GM23338 (cell line): ENCODE data around the gene DSCAML1. TPM values are rescaled to one million over a fixed set of nuclear protein-coding genes. Genes with fewer than 3 reads are reported as not detected.

ENCODE experiments used
- ATAC-seq: fragments of 200-7000 bp; cut with Tn5 transposase; 3 replicates; pipeline ENCODE4 v1.9.1; 2020
- DNase-seq: peaks from one replicate; pipeline ENCODE4 v3.0.0-alpha.2; 2015; ENCODE audit warnings: low spot score
- H2AFZ ChIP-seq: fragments of 200-600 bp; sonication (generic); 2 replicates; pipeline ENCODE4 v1.8.0; 2016; ENCODE audit warnings: antibody characterized with exemption, mild to moderate bottlenecking, moderate library complexity
- H3F3A ChIP-seq: fragments of 200-600 bp; sonication (generic); replicated peaks from 2 replicates; pipeline ENCODE4 v1.8.0; 2017; ENCODE audit warnings: antibody characterized with exemption, mixed run types, low read depth
- H3K27ac ChIP-seq: fragments of 200-600 bp; sonication (generic); 2 replicates; pipeline ENCODE4 v1.6.1; 2016; ENCODE audit warnings: low read depth
- H3K27me3 ChIP-seq: fragments of 200-600 bp; sonication (generic); 2 replicates; pipeline ENCODE4 v1.8.0; 2016; ENCODE audit warnings: mild to moderate bottlenecking, mixed run types, moderate library complexity; ENCODE audit not compliant: insufficient read depth
- H3K36me3 ChIP-seq: fragments of 200-600 bp; sonication (generic); 2 replicates; pipeline ENCODE4 v1.8.0; 2016; ENCODE audit warnings: mild to moderate bottlenecking; ENCODE audit not compliant: insufficient read depth
- H3K4me1 ChIP-seq: fragments of 200-600 bp; sonication (generic); 2 replicates; pipeline ENCODE4 v1.8.0; 2016; ENCODE audit warnings: mild to moderate bottlenecking, moderate library complexity; ENCODE audit not compliant: insufficient read depth
- H3K4me2 ChIP-seq: fragments of 200-600 bp; sonication (generic); 2 replicates; pipeline ENCODE4 v1.7.1; 2017; ENCODE audit warnings: mixed run types
- H3K4me3 ChIP-seq: fragments of 200-600 bp; sonication (generic); 2 replicates; pipeline ENCODE4 v1.6.1; 2016; ENCODE audit warnings: mixed run types
- H3K79me2 ChIP-seq: fragments of 200-600 bp; sonication (generic); replicated peaks from 2 replicates; pipeline ENCODE4 v1.8.0; 2017; ENCODE audit warnings: mild to moderate bottlenecking; ENCODE audit not compliant: insufficient read depth
- H3K9me2 ChIP-seq: fragments of 200-600 bp; sonication (generic); 2 replicates; pipeline ENCODE4 v1.8.0; 2017; ENCODE audit not compliant: insufficient read depth
- H4K20me1 ChIP-seq: fragments of 200-600 bp; sonication (generic); replicated peaks from 2 replicates; pipeline ENCODE4 v1.8.0; 2017; ENCODE audit warnings: mild to moderate bottlenecking; ENCODE audit not compliant: insufficient read depth
- H3K27ac Mint-ChIP-seq: 2 replicates; pipeline ENCODE4 v1.8.0; 2020; ENCODE audit warnings: inconsistent platforms, mild to moderate bottlenecking, moderate library complexity, mixed read lengths
- H3K27me3 Mint-ChIP-seq: 3 replicates; pipeline ENCODE4 v1.8.0; 2022; ENCODE audit warnings: low read depth, mild to moderate bottlenecking, moderate library complexity, mixed read lengths, inconsistent platforms; ENCODE audit not compliant: insufficient read depth, poor library complexity
- H3K36me3 Mint-ChIP-seq: 3 replicates; pipeline ENCODE4 v1.8.0; 2021; ENCODE audit warnings: low read depth, mild to moderate bottlenecking, inconsistent platforms, moderate library complexity, mixed read lengths
- H3K4me1 Mint-ChIP-seq: 3 replicates; pipeline ENCODE4 v1.8.0; 2020; ENCODE audit warnings: mild to moderate bottlenecking, inconsistent platforms, mixed read lengths
- H3K4me3 Mint-ChIP-seq: 3 replicates; pipeline ENCODE4 v1.8.0; 2021; ENCODE audit warnings: moderate library complexity, mild to moderate bottlenecking, inconsistent platforms, mixed read lengths
- H3K9me3 Mint-ChIP-seq: 3 replicates; pipeline ENCODE4 v1.8.0; 2020; ENCODE audit warnings: moderate library complexity, mild to moderate bottlenecking, inconsistent platforms, mixed read lengths
- EZH2 ChIP-seq: fragments of 200-600 bp; sonication (generic); IDR thresholded peaks from one replicate; pipeline ENCODE4 v1.8.0; 2017; ENCODE audit warnings: antibody characterized with exemption, mild to moderate bottlenecking, low read depth; ENCODE audit not compliant: unreplicated experiment
- EZH2phosphoT487 ChIP-seq: fragments of 200-600 bp; sonication (generic); IDR thresholded peaks from one replicate; pipeline ENCODE4 v1.8.1; 2018; ENCODE audit warnings: antibody characterized with exemption; ENCODE audit not compliant: unreplicated experiment
- JUNB ChIP-seq: IDR thresholded peaks from one replicate; pipeline ENCODE4 v1.6.1; 2016; ENCODE audit warnings: antibody characterized with exemption; ENCODE audit not compliant: unreplicated experiment
- NANOG ChIP-seq: IDR thresholded peaks from 2 replicates; pipeline ENCODE4 v1.6.1; 2016; ENCODE audit warnings: antibody characterized with exemption, borderline replicate concordance
- POLR2AphosphoS5 ChIP-seq: IDR thresholded peaks from 2 replicates; pipeline ENCODE4 v1.6.1; 2016; ENCODE audit warnings: antibody characterized with exemption, low read depth
- ZNF114 ChIP-seq: fragments of 250-450 bp; sonication (Bioruptor Pico); IDR thresholded peaks from 2 replicates; pipeline ENCODE4 v1.5.0; 2020; ENCODE audit warnings: mild to moderate bottlenecking, moderate library complexity
- ZNF331 ChIP-seq: fragments of 250-450 bp; sonication (Bioruptor Pico); IDR thresholded peaks from 2 replicates; pipeline ENCODE4 v1.5.0; 2020; ENCODE audit warnings: low read depth, mild to moderate bottlenecking, moderate library complexity
- polyA plus RNA-seq: library from polyadenylated mRNA; unstranded; fragments of >200 nt; fragmentation: Nextera tagmentation; extraction: Ambion mirVana; gene quantifications from 2 replicates; pipeline ENCODE4 v1.2.1, GENCODE V29; 2016
- total RNA-seq: library from RNA; depleted of rRNA; stranded (reverse); fragments of >200 nt; shearing (Covaris generic); gene quantifications from 2 replicates; pipeline ENCODE4 v1.2.3, GENCODE V29; 2014
- TF ChIP-seq, protein P1 (sequence below): fragments of 250-450 bp; sonication (Bioruptor Pico); IDR thresholded peaks from 2 replicates; pipeline ENCODE4 v1.5.0; 2020; ENCODE audit warnings: mild to moderate bottlenecking, moderate library complexity

DSCAML1 gene
- total and polyA plus RNA-seq, 2 experiments from 2014 or later = 0.17 TPM; not detected in 1

DNA sequence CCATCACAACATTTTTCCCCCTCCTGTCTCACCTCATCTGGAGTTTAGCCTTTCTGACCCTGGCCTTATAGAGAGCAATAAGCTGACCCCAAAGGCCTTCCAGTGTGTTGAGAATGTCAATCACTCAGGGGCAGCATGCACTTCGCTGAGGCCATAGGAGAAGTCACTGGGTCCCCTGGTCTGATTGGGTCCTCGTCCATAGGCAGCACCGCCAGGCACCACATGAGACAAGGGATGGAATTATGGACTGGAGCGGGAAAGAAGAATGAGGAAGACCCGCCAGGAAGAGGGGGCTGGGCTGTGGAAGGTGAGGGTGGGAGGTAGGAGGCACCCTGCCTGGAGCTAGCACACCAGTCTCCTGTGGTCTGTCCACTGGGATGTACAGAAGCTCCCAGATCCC, 72.9 kb downstream of the DSCAML1 start:
- H4K20me1 ChIP-seq = no peaks in the 10 kb centered on the region
- 0 out of 2 replicates have a peak overlapping the region, but pooled peaks have one; percentile 18 for H3K4me3 ChIP-seq
- peak overlapping the region; percentile 65 for H3K4me2 ChIP-seq
- H3K27me3 ChIP-seq = peaks cover 14% of the 10 kb centered on the region
- H3K9me2 ChIP-seq = no peaks in the 10 kb centered on the region
- peaks cover 9% of the 10 kb centered on the region for H3K27me3 Mint-ChIP-seq
- H3K9me3 Mint-ChIP-seq = no peaks in the 10 kb centered on the region
- H3K36me3 ChIP-seq = no peaks in the 10 kb centered on the region
- no peaks in the 10 kb centered on the region for H3K79me2 ChIP-seq
- H3K4me1 Mint-ChIP-seq = peaks cover 40% of the 10 kb centered on the region
- H3K4me1 ChIP-seq = peaks cover 38% of the 10 kb centered on the region
- no peaks in the 10 kb centered on the region for H3F3A ChIP-seq
- H3K4me3 Mint-ChIP-seq = no peak overlapping the region; the same call in 2 of the 3 replicates
- H2AFZ ChIP-seq = no peak overlapping the region
- no peaks in the 10 kb centered on the region for H3K36me3 Mint-ChIP-seq
- no peak overlapping the region for H3K27ac ChIP-seq
- TF ChIP-seq JUNB = no peak
- TF ChIP-seq ZNF331 = no peak
- TF ChIP-seq, protein P1, sequence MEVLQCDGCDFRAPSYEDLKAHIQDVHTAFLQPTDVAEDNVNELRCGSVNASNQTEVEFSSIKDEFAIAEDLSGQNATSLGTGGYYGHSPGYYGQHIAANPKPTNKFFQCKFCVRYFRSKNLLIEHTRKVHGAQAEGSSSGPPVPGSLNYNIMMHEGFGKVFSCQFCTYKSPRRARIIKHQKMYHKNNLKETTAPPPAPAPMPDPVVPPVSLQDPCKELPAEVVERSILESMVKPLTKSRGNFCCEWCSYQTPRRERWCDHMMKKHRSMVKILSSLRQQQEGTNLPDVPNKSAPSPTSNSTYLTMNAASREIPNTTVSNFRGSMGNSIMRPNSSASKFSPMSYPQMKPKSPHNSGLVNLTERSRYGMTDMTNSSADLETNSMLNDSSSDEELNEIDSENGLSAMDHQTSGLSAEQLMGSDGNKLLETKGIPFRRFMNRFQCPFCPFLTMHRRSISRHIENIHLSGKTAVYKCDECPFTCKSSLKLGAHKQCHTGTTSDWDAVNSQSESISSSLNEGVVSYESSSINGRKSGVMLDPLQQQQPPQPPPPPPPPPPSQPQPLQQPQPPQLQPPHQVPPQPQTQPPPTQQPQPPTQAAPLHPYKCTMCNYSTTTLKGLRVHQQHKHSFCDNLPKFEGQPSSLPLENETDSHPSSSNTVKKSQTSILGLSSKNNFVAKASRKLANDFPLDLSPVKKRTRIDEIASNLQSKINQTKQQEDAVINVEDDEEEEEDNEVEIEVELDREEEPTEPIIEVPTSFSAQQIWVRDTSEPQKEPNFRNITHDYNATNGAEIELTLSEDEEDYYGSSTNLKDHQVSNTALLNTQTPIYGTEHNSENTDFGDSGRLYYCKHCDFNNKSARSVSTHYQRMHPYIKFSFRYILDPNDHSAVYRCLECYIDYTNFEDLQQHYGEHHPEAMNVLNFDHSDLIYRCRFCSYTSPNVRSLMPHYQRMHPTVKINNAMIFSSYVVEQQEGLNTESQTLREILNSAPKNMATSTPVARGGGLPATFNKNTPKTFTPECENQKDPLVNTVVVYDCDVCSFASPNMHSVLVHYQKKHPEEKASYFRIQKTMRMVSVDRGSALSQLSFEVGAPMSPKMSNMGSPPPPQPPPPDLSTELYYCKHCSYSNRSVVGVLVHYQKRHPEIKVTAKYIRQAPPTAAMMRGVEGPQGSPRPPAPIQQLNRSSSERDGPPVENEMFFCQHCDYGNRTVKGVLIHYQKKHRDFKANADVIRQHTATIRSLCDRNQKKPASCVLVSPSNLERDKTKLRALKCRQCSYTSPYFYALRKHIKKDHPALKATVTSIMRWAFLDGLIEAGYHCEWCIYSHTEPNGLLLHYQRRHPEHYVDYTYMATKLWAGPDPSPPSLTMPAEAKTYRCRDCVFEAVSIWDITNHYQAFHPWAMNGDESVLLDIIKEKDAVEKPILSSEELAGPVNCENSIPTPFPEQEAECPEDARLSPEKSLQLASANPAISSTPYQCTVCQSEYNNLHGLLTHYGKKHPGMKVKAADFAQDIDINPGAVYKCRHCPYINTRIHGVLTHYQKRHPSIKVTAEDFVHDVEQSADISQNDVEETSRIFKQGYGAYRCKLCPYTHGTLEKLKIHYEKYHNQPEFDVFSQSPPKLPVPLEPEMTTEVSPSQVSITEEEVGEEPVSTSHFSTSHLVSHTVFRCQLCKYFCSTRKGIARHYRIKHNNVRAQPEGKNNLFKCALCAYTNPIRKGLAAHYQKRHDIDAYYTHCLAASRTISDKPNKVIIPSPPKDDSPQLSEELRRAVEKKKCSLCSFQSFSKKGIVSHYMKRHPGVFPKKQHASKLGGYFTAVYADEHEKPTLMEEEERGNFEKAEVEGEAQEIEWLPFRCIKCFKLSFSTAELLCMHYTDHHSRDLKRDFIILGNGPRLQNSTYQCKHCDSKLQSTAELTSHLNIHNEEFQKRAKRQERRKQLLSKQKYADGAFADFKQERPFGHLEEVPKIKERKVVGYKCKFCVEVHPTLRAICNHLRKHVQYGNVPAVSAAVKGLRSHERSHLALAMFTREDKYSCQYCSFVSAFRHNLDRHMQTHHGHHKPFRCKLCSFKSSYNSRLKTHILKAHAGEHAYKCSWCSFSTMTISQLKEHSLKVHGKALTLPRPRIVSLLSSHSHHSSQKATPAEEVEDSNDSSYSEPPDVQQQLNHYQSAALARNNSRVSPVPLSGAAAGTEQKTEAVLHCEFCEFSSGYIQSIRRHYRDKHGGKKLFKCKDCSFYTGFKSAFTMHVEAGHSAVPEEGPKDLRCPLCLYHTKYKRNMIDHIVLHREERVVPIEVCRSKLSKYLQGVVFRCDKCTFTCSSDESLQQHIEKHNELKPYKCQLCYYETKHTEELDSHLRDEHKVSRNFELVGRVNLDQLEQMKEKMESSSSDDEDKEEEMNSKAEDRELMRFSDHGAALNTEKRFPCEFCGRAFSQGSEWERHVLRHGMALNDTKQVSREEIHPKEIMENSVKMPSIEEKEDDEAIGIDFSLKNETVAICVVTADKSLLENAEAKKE (CRISPR knock-in tag) = no peak
- no peak for TF ChIP-seq NANOG
- TF ChIP-seq POLR2AphosphoS5 = no peak
- TF ChIP-seq EZH2phosphoT487 = no peak
- TF ChIP-seq EZH2 = no peak
- no peak for TF ChIP-seq ZNF114
- ATAC-seq = peak; percentile 47
- DNase-seq = no peak
- no peak overlapping the region for H3K27ac Mint-ChIP-seq
